DOHH2 (cell line): ENCODE data around the gene TNK1.

Source experiments
- CTCF ChIP-seq: fragments of 200-600 bp; sonication (generic); IDR thresholded peaks from one replicate; pipeline ENCODE4 v1.5.1; 2014; ENCODE audit warnings: antibody characterized with exemption, mild to moderate bottlenecking, low read depth, low read length; ENCODE audit not compliant: poor library complexity, severe bottlenecking
- EZH2phosphoT487 ChIP-seq: fragments of 200-600 bp; sonication (generic); IDR thresholded peaks from 2 replicates; pipeline ENCODE4 v1.6.1; 2017; ENCODE audit warnings: borderline replicate concordance, mild to moderate bottlenecking, antibody characterized with exemption, low read length, moderate library complexity, mixed read lengths

- TF ChIP-seq CTCF, result no peak
- no peak for TF ChIP-seq EZH2phosphoT487
These were observed 12.1 kb downstream of the TNK1 start for GRCh38 chr17:7392696-7393612.
